Measurements from ENCODE around the gene CDT1. TPM values are rescaled to one million over a fixed set of nuclear protein-coding genes. Genes with fewer than 3 reads are reported as not detected.

CDT1 gene
- total RNA-seq, 1 experiment from 2014 or later = 39.9 TPM

DNA sequence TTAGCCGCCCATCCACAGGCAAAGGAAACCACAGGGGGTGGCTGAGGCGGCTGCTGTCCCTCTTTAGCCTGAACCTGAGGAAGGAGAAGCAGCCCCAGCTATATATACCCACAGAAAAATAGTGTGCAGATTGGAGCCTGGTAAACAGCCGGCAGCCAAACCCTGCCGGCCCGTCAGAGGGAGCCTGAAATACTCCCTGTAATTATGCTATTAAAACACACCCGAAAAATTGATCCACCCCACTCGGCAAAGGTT, 25.4 kb upstream of the CDT1 start:
- H3K27me3 ChIP-seq (ENCODE audit: control insufficient read depth, insufficient read depth, low read length) = no peaks in the 10 kb centered on the region
- H3K4me3 ChIP-seq (ENCODE audit: low read depth in 2 of 2, low read length in 2 of 2) = no peak overlapping the region
- peak overlapping the region; percentile 69 for H3K27ac ChIP-seq (ENCODE audit: low read length)
- intact Hi-C loops (cut with micrococcal nuclease; ENCODE audit: unreplicated experiment) (no loop called here), in situ Hi-C loops (cut with HindIII; ENCODE audit: low pct_unique_long_range_greater_than_20kb, low sequenced_read_pairs) (no loop called here)
- peaks cover 68% of the 10 kb centered on the region for H3K4me1 ChIP-seq (ENCODE audit: control insufficient read depth, insufficient read depth, low read length)
- no peak for ATAC-seq
- no peaks in the 10 kb centered on the region for H3K9me3 ChIP-seq (ENCODE audit: control insufficient read depth, insufficient read depth, low read depth, low read length)
- no peak for DNase-seq (ENCODE audit: low read depth, low spot score)
- H3K36me3 ChIP-seq (ENCODE audit: control insufficient read depth, insufficient read depth, low read length) = no peaks in the 10 kb centered on the region
- CTCF ChIA-PET = no interaction called here
- BruUV-seq (replicated peaks) = no TSS peak
- POLR2A ChIA-PET = no interaction called here
- TF ChIP-seq SIN3A (IDR thresholded peaks at IDR 0.05; ENCODE audit: borderline replicate concordance, insufficient read depth, low read depth, low read length) = no peak
- TF ChIP-seq REST (IDR thresholded peaks at IDR 0.05; ENCODE audit: insufficient read depth in 1 of 2, low read depth in 2 of 2, low read length in 1 of 2) = no peak
- TF ChIP-seq, protein P1, sequence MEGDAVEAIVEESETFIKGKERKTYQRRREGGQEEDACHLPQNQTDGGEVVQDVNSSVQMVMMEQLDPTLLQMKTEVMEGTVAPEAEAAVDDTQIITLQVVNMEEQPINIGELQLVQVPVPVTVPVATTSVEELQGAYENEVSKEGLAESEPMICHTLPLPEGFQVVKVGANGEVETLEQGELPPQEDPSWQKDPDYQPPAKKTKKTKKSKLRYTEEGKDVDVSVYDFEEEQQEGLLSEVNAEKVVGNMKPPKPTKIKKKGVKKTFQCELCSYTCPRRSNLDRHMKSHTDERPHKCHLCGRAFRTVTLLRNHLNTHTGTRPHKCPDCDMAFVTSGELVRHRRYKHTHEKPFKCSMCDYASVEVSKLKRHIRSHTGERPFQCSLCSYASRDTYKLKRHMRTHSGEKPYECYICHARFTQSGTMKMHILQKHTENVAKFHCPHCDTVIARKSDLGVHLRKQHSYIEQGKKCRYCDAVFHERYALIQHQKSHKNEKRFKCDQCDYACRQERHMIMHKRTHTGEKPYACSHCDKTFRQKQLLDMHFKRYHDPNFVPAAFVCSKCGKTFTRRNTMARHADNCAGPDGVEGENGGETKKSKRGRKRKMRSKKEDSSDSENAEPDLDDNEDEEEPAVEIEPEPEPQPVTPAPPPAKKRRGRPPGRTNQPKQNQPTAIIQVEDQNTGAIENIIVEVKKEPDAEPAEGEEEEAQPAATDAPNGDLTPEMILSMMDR (IDR thresholded peaks at IDR 0.05) = no peak
- no peak for TF ChIP-seq POLR2AphosphoS5 (IDR thresholded peaks at IDR 0.05; ENCODE audit: low read depth, low read length)
- no peak for TF ChIP-seq TCF7L2 (IDR thresholded peaks at IDR 0.05; ENCODE audit: low read depth, low read length)

- Histone ChIP-seq H3K36me3 (ENCODE audit: control insufficient read depth, insufficient read depth, low read length) (no peaks in the 10 kb centered on the region; the same call in 1 of the 2 replicates), H3K27me3 (ENCODE audit: control insufficient read depth, insufficient read depth, low read length) (no peaks in the 10 kb centered on the region), H3K4me3 (ENCODE audit: low read depth in 2 of 2, low read length in 2 of 2) (no peak overlapping the region), H3K27ac (ENCODE audit: low read length) (peak overlapping the region; percentile 69; the same call in 1 of the 2 replicates), H3K4me1 (ENCODE audit: control insufficient read depth, insufficient read depth, low read length) (peaks cover 65% of the 10 kb centered on the region), H3K9me3 (ENCODE audit: control insufficient read depth, insufficient read depth, low read depth, low read length) (no peaks in the 10 kb centered on the region)
- ATAC-seq = no peak
- no peak for DNase-seq (ENCODE audit: low read depth, low spot score)
- ChIA-PET POLR2A (no interaction called here), CTCF (no interaction called here)
- BruUV-seq (replicated peaks) = no TSS peak
- in situ Hi-C loops (cut with HindIII; ENCODE audit: low pct_unique_long_range_greater_than_20kb, low sequenced_read_pairs) = no loop called here
- no peak for TF ChIP-seq TCF7L2 (IDR thresholded peaks at IDR 0.05; ENCODE audit: low read depth, low read length)
- TF ChIP-seq POLR2AphosphoS5 (IDR thresholded peaks at IDR 0.05; ENCODE audit: low read depth, low read length) = no peak
- TF ChIP-seq SIN3A (IDR thresholded peaks at IDR 0.05; ENCODE audit: borderline replicate concordance, insufficient read depth, low read depth, low read length) = no peak
- TF ChIP-seq, protein P1 (IDR thresholded peaks at IDR 0.05) = no peak
- no peak for TF ChIP-seq REST (IDR thresholded peaks at IDR 0.05; ENCODE audit: insufficient read depth in 1 of 2, low read depth in 2 of 2, low read length in 1 of 2)
- intact Hi-C loops (cut with micrococcal nuclease; ENCODE audit: unreplicated experiment) = no loop called here
These were observed 25.0 kb upstream of the CDT1 start for GRCh38 chr16:88778541-88779065.
